PC-3 (cell line): ENCODE results near the gene ACOXL. TPM values are rescaled to one million over a fixed set of nuclear protein-coding genes. Genes with fewer than 3 reads are reported as not detected.

ENCODE experiments used
- ATAC-seq: fragments of 200-7000 bp; cut with Tn5 transposase; 2 replicates; pipeline ENCODE4 v1.9.1; 2020; ENCODE audit warnings: mild to moderate bottlenecking, moderate library complexity
- BruUV-seq: library from RNA; stranded (reverse); fragments of 400-500 nt; replicated peaks from 2 replicates; lab custom pipeline; 2021; lab: Mats Ljungman, UMichigan
- CTCF ChIA-PET: fragments of 300-600 bp; sonication (Branson Sonifier 250); formaldehyde crosslinking; loops from one replicate; lab custom pipeline; 2022; ENCODE audit warnings: antibody characterized with exemption; lab: Charles Lee
- POLR2A ChIA-PET: fragments of 300-600 bp; sonication (Branson Sonifier 250); formaldehyde crosslinking; loops from one replicate; lab custom pipeline; 2022; ENCODE audit warnings: antibody characterized with exemption; ENCODE audit not compliant: unreplicated experiment; lab: Charles Lee
- DNase-seq: peaks from one replicate; pipeline ENCODE4 v3.0.0-alpha.2; 2015
- H2AFZ ChIP-seq: fragments of 300-600 bp; sonication (generic); 2 replicates; pipeline ENCODE4 v1.6.0; 2016; ENCODE audit warnings: antibody characterized with exemption, low read length
- H3F3A ChIP-seq: fragments of 300-600 bp; sonication (generic); one replicate; pipeline ENCODE4 v1.6.0; 2017; ENCODE audit warnings: antibody characterized with exemption, low read length, control low read depth, mild to moderate bottlenecking; ENCODE audit not compliant: unreplicated experiment
- H3K27ac ChIP-seq: fragments of 300-600 bp; sonication (generic); 2 replicates; pipeline ENCODE4 v1.5.1; 2016; ENCODE audit warnings: mild to moderate bottlenecking, low read length
- H3K27me3 ChIP-seq: fragments of 300-600 bp; sonication (generic); 2 replicates; pipeline ENCODE4 v1.6.1; 2016; ENCODE audit warnings: low read length, mixed read lengths
- H3K36me3 ChIP-seq: fragments of 300-600 bp; sonication (generic); 2 replicates; pipeline ENCODE4 v1.6.1; 2016; ENCODE audit warnings: low read depth, mixed run types, low read length, mixed read lengths
- H3K4me1 ChIP-seq: fragments of 300-600 bp; sonication (generic); 2 replicates; pipeline ENCODE4 v1.5.1; 2016; ENCODE audit warnings: low read length; ENCODE audit not compliant: insufficient read depth
- H3K4me2 ChIP-seq: fragments of 300-600 bp; sonication (generic); 2 replicates; pipeline ENCODE4 v1.6.0; 2016; ENCODE audit warnings: low read length
- H3K4me3 ChIP-seq: fragments of 300-600 bp; sonication (generic); 2 replicates; pipeline ENCODE4 v1.5.1; 2016; ENCODE audit warnings: mild to moderate bottlenecking, low read length, mixed read lengths
- H3K79me2 ChIP-seq: fragments of 300-600 bp; sonication (generic); 2 replicates; pipeline ENCODE4 v1.6.1; 2017; ENCODE audit warnings: low read length, mixed read lengths
- H3K9ac ChIP-seq: fragments of 300-600 bp; sonication (generic); 2 replicates; pipeline ENCODE4 v1.6.0; 2016; ENCODE audit warnings: mild to moderate bottlenecking, low read length
- H3K9me2 ChIP-seq: fragments of 300-600 bp; sonication (generic); replicated peaks from 2 replicates; pipeline ENCODE4 v1.6.1; 2016; ENCODE audit warnings: mixed run types, low read length, mixed read lengths
- H3K9me3 ChIP-seq: fragments of 300-600 bp; sonication (generic); 2 replicates; pipeline ENCODE4 v1.6.1; 2016; ENCODE audit warnings: low read length, mixed read lengths
- H4K20me1 ChIP-seq: fragments of 300-600 bp; sonication (generic); 2 replicates; pipeline ENCODE4 v1.6.1; 2016; ENCODE audit warnings: low read length, mixed read lengths
- CTCF ChIP-seq: fragments of 300-600 bp; sonication (generic); conservative IDR thresholded peaks from 2 replicates; pipeline ENCODE4 v1.5.1; 2017; ENCODE audit warnings: antibody characterized with exemption, low read depth, mild to moderate bottlenecking, low read length
- EZH2 ChIP-seq: fragments of 300-600 bp; sonication (generic); IDR thresholded peaks from one replicate; pipeline ENCODE4 v1.6.1; 2017; ENCODE audit warnings: antibody characterized with exemption, mild to moderate bottlenecking, low read length; ENCODE audit not compliant: unreplicated experiment
- EZH2phosphoT487 ChIP-seq: fragments of 300-600 bp; sonication (generic); IDR thresholded peaks from 2 replicates; pipeline ENCODE4 v1.6.1; 2018; ENCODE audit warnings: mild to moderate bottlenecking, antibody characterized with exemption, low read length, borderline replicate concordance
- intact Hi-C: fragments of 100-400 bp; cut with micrococcal nuclease; formaldehyde crosslinking; loops from 2 replicates; pipeline ENCODE4 v1.9.0; 2023
- total RNA-seq: library from RNA; depleted of rRNA; stranded (reverse); fragments of >200 nt; gene quantifications from 2 replicates; pipeline ENCODE4 v1.2.3, GENCODE V29; 2014

The ACOXL gene
- total RNA-seq, 1 experiment from 2014 or later: 16.3 TPM

DNA sequence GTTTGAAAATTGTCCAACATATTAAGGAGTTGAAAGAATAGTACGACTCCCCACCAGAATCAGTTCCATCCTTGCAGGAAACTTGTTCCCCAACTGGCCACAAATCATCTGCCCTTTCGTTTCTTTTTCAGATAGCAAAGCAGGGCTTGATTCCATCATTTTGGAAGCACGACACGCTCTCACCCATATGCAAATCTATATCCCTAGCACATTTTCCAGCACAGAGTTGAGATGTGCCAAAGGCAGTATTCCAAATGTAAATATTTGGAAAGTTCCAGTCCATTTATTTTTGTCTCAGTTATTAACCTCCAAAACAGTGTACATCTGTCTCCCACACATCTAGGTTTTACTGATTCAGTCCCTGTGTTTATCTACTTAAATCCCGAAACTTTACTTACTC is 259.5 kb downstream of the ACOXL start:
- CTCF ChIA-PET: no interaction called here
- H3K9me3 ChIP-seq: no peaks in the 10 kb centered on the region
- no peaks in the 10 kb centered on the region for H3K4me1 ChIP-seq
- H3K4me3 ChIP-seq: no peak overlapping the region
- H3K4me2 ChIP-seq: no peak overlapping the region
- H3K36me3 ChIP-seq: no peaks in the 10 kb centered on the region
- no peak overlapping the region for H2AFZ ChIP-seq
- POLR2A ChIA-PET: no interaction called here
- intact Hi-C loops: no loop called here
- no peaks in the 10 kb centered on the region for H4K20me1 ChIP-seq
- no peak for DNase-seq
- TF ChIP-seq CTCF (no peak), EZH2phosphoT487 (no peak), EZH2 (no peak)
- peak; percentile 43 for ATAC-seq
- H3K79me2 ChIP-seq: no peaks in the 10 kb centered on the region
- H3F3A ChIP-seq: no peaks in the 10 kb centered on the region
- H3K27me3 ChIP-seq: no peaks in the 10 kb centered on the region
- no peak overlapping the region for H3K27ac ChIP-seq
- no peak overlapping the region for H3K9ac ChIP-seq
- BruUV-seq: no TSS peak
- H3K9me2 ChIP-seq: no peaks in the 10 kb centered on the region

GRCh38 chr2:110992886-110993285 is 260.5 kb downstream of the ACOXL start:
- H2AFZ ChIP-seq: no peak overlapping the region
- no peak for ATAC-seq
- CTCF ChIA-PET: no interaction called here
- no TSS peak for BruUV-seq
- intact Hi-C loops: no loop called here
- H3K27ac ChIP-seq: no peak overlapping the region
- no peaks in the 10 kb centered on the region for H4K20me1 ChIP-seq
- no peak overlapping the region for H3K4me3 ChIP-seq
- no peak overlapping the region for H3K4me2 ChIP-seq
- H3K36me3 ChIP-seq: no peaks in the 10 kb centered on the region
- no peaks in the 10 kb centered on the region for H3K9me3 ChIP-seq
- no peak overlapping the region for H3K9ac ChIP-seq
- POLR2A ChIA-PET: no interaction called here
- no peaks in the 10 kb centered on the region for H3F3A ChIP-seq
- no peak for DNase-seq
- TF ChIP-seq CTCF (no peak), EZH2phosphoT487 (no peak), EZH2 (no peak)
- no peaks in the 10 kb centered on the region for H3K9me2 ChIP-seq
- H3K27me3 ChIP-seq: no peaks in the 10 kb centered on the region
- H3K4me1 ChIP-seq: no peaks in the 10 kb centered on the region
- no peaks in the 10 kb centered on the region for H3K79me2 ChIP-seq

- Histone ChIP-seq H3K9me2 (no peaks in the 10 kb centered on the region), H3K9ac (no peak overlapping the region), H3K4me3 (no peak overlapping the region), H3K27me3 (no peaks in the 10 kb centered on the region), H3K4me1 (no peaks in the 10 kb centered on the region), H2AFZ (no peak overlapping the region), H4K20me1 (no peaks in the 10 kb centered on the region), H3K36me3 (no peaks in the 10 kb centered on the region), H3K9me3 (no peaks in the 10 kb centered on the region), H3K4me2 (no peak overlapping the region), H3K79me2 (no peaks in the 10 kb centered on the region), H3F3A (no peaks in the 10 kb centered on the region), H3K27ac (no peak overlapping the region)
- DNase-seq (peak; percentile 29), ATAC-seq (no peak)
- intact Hi-C loops: no loop called here
- ChIA-PET POLR2A (no interaction called here), CTCF (no interaction called here)
- TF ChIP-seq EZH2phosphoT487 (no peak), CTCF (no peak), EZH2 (no peak)
- no TSS peak for BruUV-seq
These were observed 261.3 kb downstream of the ACOXL start for GRCh38 chr2:110993557-110994231.
